Heart left ventricle (tissue), 16 donors: ENCODE results near the gene HID1. TPM values are rescaled to one million over a fixed set of nuclear protein-coding genes. Genes with fewer than 3 reads are reported as not detected.
"Not testable (repeated sequence)": the region's sequence is repeated elsewhere in the genome, so short reads cannot be mapped to it uniquely, and the experiment has no call there.

Experiments used
- ATAC-seq, 4 donors: fragments of 200-7000 bp; cut with Tn5 transposase; one replicate each; pipeline ENCODE4 v1.9.1; 2020 to 2022; ENCODE audit warnings: moderate library complexity in 4 of 4, mild to moderate bottlenecking in 3 of 4, moderate number of reproducible peaks in 1 of 4
- DNase-seq, 5 donors: peaks; one replicate each; pipeline ENCODE4 v3.0.0-alpha.2; 2020
- H3K27ac ChIP-seq, 12 donors: fragments of 200-600 bp; sonication (generic) in 4 of 12; one replicate each; pipeline versions ENCODE4 v1.5.0 to v1.8.0; 2016 to 2022; ENCODE audit warnings: mild to moderate bottlenecking in 2 of 12
- H3K27me3 ChIP-seq, 9 donors: fragments of 200-600 bp; sonication (generic) in 2 of 9; one replicate each; pipeline versions ENCODE4 v1.5.1 to v1.8.0; 2016 to 2022; ENCODE audit warnings: mild to moderate bottlenecking in 3 of 9
- H3K36me3 ChIP-seq, 9 donors: fragments of 200-600 bp; sonication (generic) in 2 of 9; one replicate each; pipeline versions ENCODE4 v1.5.0 to v1.8.0; 2018 to 2022; ENCODE audit warnings: mild to moderate bottlenecking in 2 of 9
- H3K4me1 ChIP-seq, 12 donors: fragments of 200-600 bp; sonication (generic) in 4 of 12; one replicate each; pipeline versions ENCODE4 v1.5.0 to v1.8.0; 2016 to 2022; ENCODE audit warnings: mild to moderate bottlenecking in 3 of 12
- H3K4me3 ChIP-seq, 12 donors: fragments of 200-600 bp; sonication (generic) in 4 of 12; one replicate each; pipeline versions ENCODE4 v1.5.0 to v1.8.0; 2017 to 2022; ENCODE audit warnings: mild to moderate bottlenecking in 9 of 12, moderate library complexity in 4 of 12
- H3K9me3 ChIP-seq, 12 donors: fragments of 200-600 bp; sonication (generic) in 4 of 12; one replicate each; pipeline versions ENCODE4 v1.5.0 to v1.8.0; 2016 to 2022; ENCODE audit warnings: mild to moderate bottlenecking in 1 of 12
- CTCF ChIP-seq, 12 donors: fragments of 200-600 bp; sonication (generic) in 4 of 12; IDR thresholded peaks; one replicate each; pipeline versions ENCODE4 v1.5.0 to v1.8.0; 2018 to 2022; ENCODE audit warnings: antibody characterized with exemption in 12 of 12, mild to moderate bottlenecking in 5 of 12
- POLR2A ChIP-seq, 2 donors: fragments of 450-650 bp; IDR thresholded peaks; one replicate each; pipeline ENCODE4 v1.6.1; 2017; ENCODE audit warnings: antibody characterized with exemption in 2 of 2, mild to moderate bottlenecking in 2 of 2, moderate library complexity in 2 of 2
- WGBS, 4 donors: extraction: QIAGEN DNeasy Blood & Tissue Kit in 2 of 4; methylation state at CpG; one replicate each; pipeline versions ENCODE4 v1.1.5 to v1.1.7; 2013 to 2018; 5-methylcytosine and 5-hydroxymethylcytosine counted together
- intact Hi-C, 10 donors: fragments of 100-400 bp; cut with DNase I; formaldehyde crosslinking; loops; one replicate each; pipeline versions ENCODE4 v1.11.1 to v1.14.2; 2022
- polyA plus RNA-seq, 2 donors: library from polyadenylated mRNA; stranded (reverse); fragments of 200-250 nt; gene quantifications; one replicate each; pipeline ENCODE4 v1.2.3, GENCODE V29; 2013
- total RNA-seq, 9 donors: library from RNA; depleted of rRNA in 2 of 9; stranded (reverse); fragments of >200 nt in 2 of 9; fragmentation: NEBNext Ultra II Directional in 3 of 9; extraction: Animal tissue kit (Norgen Biotek cat#: 25700) in 3 of 9; gene quantifications; one replicate each; pipeline versions ENCODE4 v1.1.0 to v1.2.4, GENCODE V29; 2016 to 2023
- donor health status: ischemic (EF 13 %, LVEDD 7.1; RV severe dilation, severe dysfunction).
- donor health status: healthy with polysubstance abuse.
- donor health status: DM: no; HTN: yes; CAD: no.
- donor health status: DM: no; HTN: no; CAD: no.
- donor health status: ischemic (EF 25% LVEDD 6.9; RV normal size, moderate dysfunction).
- donor health status: ischemic (EF 25% LVEDD 5.7; RV mildly dilated, moderate dysfunction).
- donor health status: healthy.
- donor health status: DM: yes; HTN: yes; CAD: no.
- donor health status: ischemic (EF 35%, LVEDD 5.7; RV mildly dilated, moderate dysfunction).
- donor health status: nonischemic (EF 11% LVEDD 7.7; RV severe dilation, severe dysfunction).
- donor health status: DM: yes; HTN: yes; CAD: no.
- donor health status: PGD.
- donor health status: ischemic (EF 29% LVEDD 5.4; RV normal size, mild dysfunction).
- donor health status: nonischemic (EF 23%, LVEDD 6.1; RV moderate dilation, normal function).

HID1 gene
- total and polyA plus RNA-seq, 11 donors = 5.7 to 15.7 (median 9.8) TPM

- peak overlapping the region in 2 of 12 donors; percentile 68 to 81 for H3K27ac ChIP-seq
- ATAC-seq (no peak), DNase-seq (peak in 1 of 5 donors; percentile 21)
- no peak for TF ChIP-seq POLR2A (IDR thresholded peaks at IDR 0.05)
- TF ChIP-seq CTCF (IDR thresholded peaks at IDR 0.05) = no peak
- 12 to 21% (median 16%) methylated on average over 17 of the region's 17 CpGs for WGBS, 4 donors
- intact Hi-C loops = loop anchor here in 1 of 10 donors (10.0 kb wide), 1 partner anchor 62 kb away; no protein-coding TSS in a partner anchor
- peaks cover 0 to 26% (median 12%) of the 10 kb centered on the region in 12 donors for H3K4me1 ChIP-seq
- H3K27me3 ChIP-seq = peaks cover 0 to 25% (median 0%) of the 10 kb centered on the region in 9 donors
- peak overlapping the region; percentile 69 to 95 (median 76) for H3K4me3 ChIP-seq
- no peaks in the 10 kb centered on the region for H3K36me3 ChIP-seq
- no peaks in the 10 kb centered on the region for H3K9me3 ChIP-seq
These were observed 392 bp upstream of the HID1 start for GRCh38 chr17:74972973-74973328.

- 12 to 31% (median 23%) methylated on average over 6 to 9 of the region's 9 CpGs for WGBS, 4 donors
- Histone ChIP-seq H3K27me3 (peaks cover 0 to 25% (median 0%) of the 10 kb centered on the region in 9 donors), H3K4me3 (peak overlapping the region; percentile 69 to 95 (median 76)), H3K36me3 (no peaks in the 10 kb centered on the region), H3K27ac (peak overlapping the region; percentile 33 to 81 (median 70)), H3K9me3 (no peaks in the 10 kb centered on the region), H3K4me1 (peaks cover 0 to 26% (median 12%) of the 10 kb centered on the region in 12 donors)
- intact Hi-C loops = loop anchor here in 1 of 10 donors (10.0 kb wide), 1 partner anchor 63 kb away; no protein-coding TSS in a partner anchor
- DNase-seq = no peak
- no peak for TF ChIP-seq POLR2A (IDR thresholded peaks at IDR 0.05)
- TF ChIP-seq CTCF (IDR thresholded peaks at IDR 0.05) = no peak
- no peak for ATAC-seq
These were observed 785 bp downstream of the HID1 start for GRCh38 chr17:74971842-74972106.

GRCh38 chr17:74971069-74971841 lies 1.3 kb downstream of the HID1 start:
- peaks cover 0 to 26% (median 12%) of the 10 kb centered on the region in 12 donors for H3K4me1 ChIP-seq
- intact Hi-C loops = loop anchor here in 1 of 10 donors (10.0 kb wide), 1 partner anchor 64 kb away; no protein-coding TSS in a partner anchor
- TF ChIP-seq CTCF (IDR thresholded peaks at IDR 0.05) (no peak), POLR2A (IDR thresholded peaks at IDR 0.05) (no peak)
- H3K4me3 ChIP-seq = peak overlapping the region; percentile 69 to 95 (median 76)
- peaks cover 0 to 25% (median 0%) of the 10 kb centered on the region in 9 donors for H3K27me3 ChIP-seq
- H3K9me3 ChIP-seq = no peaks in the 10 kb centered on the region
- peak overlapping the region; percentile 52 to 81 (median 70) for H3K27ac ChIP-seq
- H3K36me3 ChIP-seq = no peaks in the 10 kb centered on the region
- 54 to 66% (median 57%) methylated on average over 8 of the region's 8 CpGs for WGBS, 4 donors
- peak in 2 of 4 donors; percentile 19 to 32 for ATAC-seq
- DNase-seq = no peak

- WGBS, 4 donors = 46 to 70% (median 67%) methylated on average over 3 of the region's 3 CpGs
- H3K4me1 ChIP-seq = peaks cover 0 to 26% (median 12%) of the 10 kb centered on the region in 12 donors
- peak in 3 of 5 donors; percentile 43 to 61 (median 52) for DNase-seq
- peak overlapping the region; percentile 52 to 81 (median 70) for H3K27ac ChIP-seq
- intact Hi-C loops = loop anchor here in 1 of 10 donors (10.0 kb wide), 1 partner anchor 64 kb away; no protein-coding TSS in a partner anchor
- no peaks in the 10 kb centered on the region for H3K9me3 ChIP-seq
- no peaks in the 10 kb centered on the region for H3K36me3 ChIP-seq
- ATAC-seq = peak; percentile 42 to 84 (median 66)
- peak overlapping the region in 11 of 12 donors; percentile 16 to 95 (median 76) for H3K4me3 ChIP-seq
- no peak for TF ChIP-seq POLR2A (IDR thresholded peaks at IDR 0.05)
- peaks cover 0 to 25% (median 0%) of the 10 kb centered on the region in 9 donors for H3K27me3 ChIP-seq
These were observed 2.2 kb downstream of the HID1 start for GRCh38 chr17:74970395-74970794.

GRCh38 chr17:74969501-74969900 lies 3.1 kb downstream of the HID1 start:
- not testable (repeated sequence) for H3K9me3 ChIP-seq, ATAC-seq, DNase-seq, H3K36me3 ChIP-seq, H3K4me3 ChIP-seq
- H3K27me3 ChIP-seq = peaks cover 0 to 22% (median 0%) of the 10 kb centered on the region in 9 donors
- H3K4me1 ChIP-seq = peaks cover 0 to 26% (median 12%) of the 10 kb centered on the region in 12 donors
- peak overlapping the region in 2 of 12 donors; percentile 41 to 81 for H3K27ac ChIP-seq
- intact Hi-C loops = loop anchor here in 2 of 10 donors (5.0 to 10.0 kb wide), 2 partner anchors 38 to 155 kb away; no protein-coding TSS in a partner anchor
- WGBS, 4 donors = 89 to 95% (median 92%) methylated on average over 5 of the region's 5 CpGs
